NB4 (cell line): ENCODE measurements around the gene PMEPA1.

ENCODE experiments used
- DNase-seq: peaks from one replicate; pipeline ENCODE4 v3.0.0; 2010; ENCODE audit warnings: low read depth
- H3K4me3 ChIP-seq: one replicate; pipeline ENCODE4 v1.5.1; 2011; ENCODE audit warnings: mild to moderate bottlenecking, low read depth, low read length, moderate library complexity
- MYC ChIP-seq: IDR thresholded peaks from 2 replicates; pipeline ENCODE4 v1.6.1; 2011; ENCODE audit warnings: low read depth, low read length
- POLR2A ChIP-seq: IDR thresholded peaks from 2 replicates; pipeline ENCODE4 v1.6.1; 2011; ENCODE audit warnings: mild to moderate bottlenecking; ENCODE audit not compliant: insufficient read length; ENCODE audit errors: extremely low read depth
- TF ChIP-seq, protein P1 (sequence below): IDR thresholded peaks from 2 replicates; pipeline ENCODE4 v1.6.1; 2011; ENCODE audit warnings: low read depth, low read length
- TF ChIP-seq, protein P2 (sequence below): IDR thresholded peaks from one replicate; pipeline ENCODE4 v1.5.1; 2012; ENCODE audit warnings: low read depth, low read length

The PMEPA1 gene

DNA sequence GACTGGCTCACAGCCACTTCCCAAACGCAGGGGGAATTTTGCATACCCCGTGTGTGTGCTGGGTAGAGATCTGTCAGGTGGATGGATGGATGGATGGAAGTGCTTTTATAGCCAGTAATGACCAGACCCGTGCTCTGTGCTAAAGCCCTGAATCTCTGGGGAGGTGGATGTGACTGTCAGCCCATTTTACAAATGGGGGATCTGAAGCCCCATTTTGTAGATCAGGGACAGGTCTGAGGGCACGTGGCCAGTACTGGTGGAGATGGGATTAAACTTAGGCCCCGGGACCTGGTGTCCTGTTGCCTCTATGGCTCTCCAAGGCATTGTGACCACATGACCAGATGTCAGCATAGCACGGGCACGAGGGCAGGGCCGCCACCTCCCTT lies 51.4 kb downstream of the PMEPA1 start:
- no peak for DNase-seq
- no peak overlapping the region for H3K4me3 ChIP-seq
- TF ChIP-seq, protein P1, sequence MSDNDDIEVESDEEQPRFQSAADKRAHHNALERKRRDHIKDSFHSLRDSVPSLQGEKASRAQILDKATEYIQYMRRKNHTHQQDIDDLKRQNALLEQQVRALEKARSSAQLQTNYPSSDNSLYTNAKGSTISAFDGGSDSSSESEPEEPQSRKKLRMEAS, result no peak
- no peak for TF ChIP-seq MYC
- TF ChIP-seq, protein P2, sequence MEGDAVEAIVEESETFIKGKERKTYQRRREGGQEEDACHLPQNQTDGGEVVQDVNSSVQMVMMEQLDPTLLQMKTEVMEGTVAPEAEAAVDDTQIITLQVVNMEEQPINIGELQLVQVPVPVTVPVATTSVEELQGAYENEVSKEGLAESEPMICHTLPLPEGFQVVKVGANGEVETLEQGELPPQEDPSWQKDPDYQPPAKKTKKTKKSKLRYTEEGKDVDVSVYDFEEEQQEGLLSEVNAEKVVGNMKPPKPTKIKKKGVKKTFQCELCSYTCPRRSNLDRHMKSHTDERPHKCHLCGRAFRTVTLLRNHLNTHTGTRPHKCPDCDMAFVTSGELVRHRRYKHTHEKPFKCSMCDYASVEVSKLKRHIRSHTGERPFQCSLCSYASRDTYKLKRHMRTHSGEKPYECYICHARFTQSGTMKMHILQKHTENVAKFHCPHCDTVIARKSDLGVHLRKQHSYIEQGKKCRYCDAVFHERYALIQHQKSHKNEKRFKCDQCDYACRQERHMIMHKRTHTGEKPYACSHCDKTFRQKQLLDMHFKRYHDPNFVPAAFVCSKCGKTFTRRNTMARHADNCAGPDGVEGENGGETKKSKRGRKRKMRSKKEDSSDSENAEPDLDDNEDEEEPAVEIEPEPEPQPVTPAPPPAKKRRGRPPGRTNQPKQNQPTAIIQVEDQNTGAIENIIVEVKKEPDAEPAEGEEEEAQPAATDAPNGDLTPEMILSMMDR, result no peak
- no peak for TF ChIP-seq POLR2A

DNA sequence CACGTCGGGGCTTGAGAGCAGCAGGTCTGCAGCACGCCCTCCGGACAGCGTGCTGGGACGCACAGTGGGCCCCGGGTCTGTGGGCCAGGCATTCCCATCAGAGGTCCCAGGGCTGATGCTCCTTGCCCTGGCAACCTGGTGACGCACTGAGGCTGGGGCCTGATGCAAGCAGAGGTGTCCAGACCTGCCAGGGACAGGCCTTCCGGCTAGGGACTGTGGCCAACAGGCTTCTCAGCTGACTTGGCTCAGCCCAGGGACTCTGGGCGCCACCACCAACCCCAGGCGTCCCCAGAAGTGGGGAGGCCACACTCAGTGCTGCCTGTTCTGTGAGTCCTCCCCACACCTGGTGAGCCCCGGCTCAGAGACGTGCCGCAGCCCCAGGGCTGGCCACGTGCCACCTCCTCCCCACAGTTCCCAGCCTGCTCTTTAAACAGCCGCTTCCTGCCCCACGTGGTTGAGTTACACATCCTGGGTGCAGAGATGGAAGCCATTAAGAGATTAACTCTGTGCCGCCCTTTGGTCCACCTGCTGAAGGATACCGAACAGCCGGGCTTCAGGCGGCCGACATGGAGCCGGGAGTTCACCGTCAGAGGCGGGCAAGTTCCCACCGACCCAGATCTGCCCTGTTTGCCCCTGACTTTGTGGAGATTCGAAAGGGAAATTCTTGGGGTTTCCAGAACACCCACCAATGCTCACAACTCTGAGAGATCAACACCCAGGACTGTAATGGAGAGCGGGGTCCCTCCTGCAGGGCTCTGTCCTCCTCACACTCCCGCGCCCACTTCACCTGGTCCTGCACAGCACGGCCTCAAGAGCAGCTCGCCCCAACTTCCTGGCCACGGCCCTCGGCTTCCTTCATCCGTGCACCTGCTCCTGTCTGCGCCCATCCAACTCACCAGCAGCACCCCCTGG lies 52.0 kb downstream of the PMEPA1 start:
- no peak for DNase-seq
- no peak overlapping the region for H3K4me3 ChIP-seq
- TF ChIP-seq POLR2A, result no peak
- TF ChIP-seq, protein P1, result peak; percentile 75

DNA sequence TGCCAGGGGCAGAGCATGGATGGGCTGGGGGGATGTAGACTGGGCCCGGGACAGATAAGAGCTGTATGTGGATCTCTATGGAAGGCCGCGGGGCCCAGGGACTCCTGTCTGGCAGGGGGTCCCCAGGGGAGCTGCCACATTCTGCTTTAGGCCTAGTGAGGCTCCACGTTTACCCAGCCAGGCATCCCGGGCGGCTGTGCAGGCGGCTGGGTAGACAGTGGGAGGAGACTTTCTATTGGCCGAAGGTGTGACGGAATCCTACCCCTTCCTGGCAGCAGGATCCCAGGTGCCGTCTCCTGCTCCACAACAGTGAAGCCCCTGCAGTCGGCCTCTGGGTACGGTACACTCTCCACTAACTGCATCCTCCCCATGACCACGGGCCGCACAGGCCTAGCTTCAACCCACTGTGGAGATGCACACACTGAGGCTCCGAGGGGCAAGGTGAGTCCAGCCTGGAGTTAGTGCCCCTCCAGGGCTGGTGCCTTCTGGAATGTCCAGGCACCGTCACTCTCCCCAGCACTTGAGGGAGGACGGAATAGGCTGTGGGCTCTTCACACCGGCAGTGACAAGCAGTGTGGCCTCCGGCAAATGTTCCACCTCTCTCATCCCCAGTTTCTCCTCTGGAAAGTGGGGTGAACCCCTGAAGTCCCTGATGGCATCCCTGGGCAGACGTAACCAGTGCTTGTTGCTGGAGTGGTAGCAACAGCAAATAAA lies 52.8 kb downstream of the PMEPA1 start:
- H3K4me3 ChIP-seq, result no peak overlapping the region
- TF ChIP-seq POLR2A, result no peak
- TF ChIP-seq MYC, result no peak
- TF ChIP-seq, protein P2, result no peak
- TF ChIP-seq, protein P1, result no peak
- DNase-seq, result no peak

DNA sequence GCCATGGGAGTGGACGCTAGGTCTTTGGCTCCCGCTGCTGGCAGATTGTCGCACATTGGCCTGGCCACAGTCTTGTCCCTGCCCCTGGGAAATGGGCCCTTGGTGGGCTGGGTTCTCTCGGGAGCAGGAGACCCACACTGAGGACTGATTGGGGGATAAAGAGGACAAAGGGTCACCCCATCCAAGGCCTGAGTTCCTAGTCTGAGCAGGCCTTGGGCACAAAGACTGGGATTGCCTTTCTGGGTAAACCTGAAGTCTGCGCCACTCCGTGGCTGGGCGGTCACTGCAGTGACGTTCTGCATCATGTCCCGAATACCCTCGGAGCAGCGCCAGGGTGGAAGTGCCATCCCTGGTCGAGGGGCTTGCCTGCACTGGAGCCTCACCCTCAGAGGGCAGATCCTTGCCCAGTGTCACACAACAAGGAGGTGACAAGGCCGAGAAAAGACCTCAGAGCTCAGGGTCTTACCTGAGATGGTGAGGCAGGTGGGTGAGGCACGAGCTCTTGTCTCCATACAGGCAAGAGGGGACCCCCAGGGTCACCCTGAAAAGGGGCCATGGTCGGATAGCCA lies 53.5 kb downstream of the PMEPA1 start:
- no peak overlapping the region for H3K4me3 ChIP-seq
- no peak for TF ChIP-seq MYC
- TF ChIP-seq, protein P1, result no peak
- no peak for TF ChIP-seq POLR2A
- TF ChIP-seq, protein P2, result no peak
- DNase-seq, result no peak

DNA sequence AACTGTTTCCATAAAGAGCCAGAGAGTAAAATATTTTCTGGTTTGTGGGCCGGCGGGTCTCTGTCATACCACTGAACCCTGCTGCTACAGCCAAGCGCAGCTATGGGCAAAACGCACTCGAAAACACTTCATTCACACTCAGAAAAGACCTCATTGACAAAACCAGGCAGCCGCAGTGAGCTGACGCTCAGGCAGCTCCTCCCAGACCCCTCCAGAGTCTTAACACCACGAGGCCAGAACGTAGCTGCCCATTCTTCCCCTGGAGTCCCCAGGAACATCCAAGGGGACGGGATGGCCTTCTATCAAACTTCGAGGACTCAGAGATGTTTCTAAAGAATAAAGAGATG lies 54.0 kb downstream of the PMEPA1 start:
- no peak for DNase-seq
- TF ChIP-seq MYC (no peak), POLR2A (no peak)
- TF ChIP-seq, protein P2, result no peak
- TF ChIP-seq, protein P1, result no peak
- H3K4me3 ChIP-seq, result no peak overlapping the region
